GM18867 (cell line): ENCODE measurements around the gene LRRC27.
"Not testable (repeated sequence)": the region's sequence is repeated elsewhere in the genome, so short reads cannot be mapped to it uniquely, and the experiment has no call there.

Source experiments
- ATAC-seq: cut with Tn5 transposase; IDR thresholded peaks from one replicate; pipeline ENCODE4 v1.9.1; 2021; ENCODE audit warnings: mild to moderate bottlenecking, moderate library complexity; ENCODE audit not compliant: unreplicated experiment

The LRRC27 gene

DNA sequence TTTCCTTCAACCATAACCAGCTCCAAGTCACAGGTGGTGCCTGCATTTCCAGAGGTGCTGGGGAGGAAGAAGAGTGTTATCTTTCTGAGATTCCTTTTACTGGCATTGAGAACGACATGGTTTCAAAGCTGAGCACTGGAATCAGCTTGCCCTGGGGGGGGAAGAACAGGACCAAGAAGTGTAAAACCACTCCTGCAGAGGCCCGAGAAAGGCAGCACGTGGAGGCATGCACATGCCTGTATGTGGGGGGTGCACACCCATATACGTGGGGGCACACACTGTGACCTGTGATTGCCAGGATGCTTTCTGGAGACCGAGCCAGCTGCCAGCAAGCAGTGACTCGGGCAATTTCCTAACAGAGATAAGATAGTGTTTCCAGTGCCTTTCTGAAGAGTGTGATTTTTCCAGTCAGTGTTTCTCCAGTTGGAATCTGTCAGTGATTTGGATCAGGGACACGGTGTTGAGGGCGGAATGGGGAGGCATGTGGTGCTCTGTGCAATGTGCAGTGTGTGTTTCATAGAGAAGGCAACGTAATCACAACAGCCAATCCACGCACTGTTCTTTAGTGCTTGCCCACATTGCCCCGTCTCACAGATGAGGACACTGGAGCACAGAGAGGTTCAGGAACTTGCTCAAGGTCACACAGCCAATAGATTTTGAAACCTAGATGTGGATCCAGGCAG, 4.2 kb downstream of the LRRC27 start:
- no peak for ATAC-seq

DNA sequence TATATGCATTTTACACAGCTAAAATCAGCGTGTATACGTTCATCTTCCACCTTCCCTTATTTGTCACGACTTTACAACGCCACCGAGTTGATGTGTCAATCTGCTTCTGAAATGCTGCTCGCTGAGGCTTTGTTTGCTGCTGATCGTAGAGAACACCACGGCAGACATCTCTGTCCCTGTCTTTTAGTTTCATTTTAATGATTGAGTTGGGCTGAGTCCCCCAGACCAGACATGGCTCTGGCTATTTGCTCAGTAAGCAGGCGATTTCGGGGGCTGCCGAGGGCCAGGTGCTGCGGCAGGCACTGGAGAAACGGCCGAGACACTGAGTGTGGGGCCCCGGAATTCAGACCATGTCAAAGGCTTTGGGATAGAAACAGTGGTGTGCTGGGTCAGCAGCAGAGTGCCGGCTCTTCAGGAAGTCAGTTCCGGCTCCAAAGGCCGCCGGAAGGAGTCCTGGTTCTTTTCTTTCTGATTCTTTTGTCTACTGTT, 5.0 kb downstream of the LRRC27 start:
- ATAC-seq: no peak

- ATAC-seq: not testable (repeated sequence)
Measured at GRCh38 chr10:132337854-132338253, 5.9 kb downstream of the LRRC27 start.

DNA sequence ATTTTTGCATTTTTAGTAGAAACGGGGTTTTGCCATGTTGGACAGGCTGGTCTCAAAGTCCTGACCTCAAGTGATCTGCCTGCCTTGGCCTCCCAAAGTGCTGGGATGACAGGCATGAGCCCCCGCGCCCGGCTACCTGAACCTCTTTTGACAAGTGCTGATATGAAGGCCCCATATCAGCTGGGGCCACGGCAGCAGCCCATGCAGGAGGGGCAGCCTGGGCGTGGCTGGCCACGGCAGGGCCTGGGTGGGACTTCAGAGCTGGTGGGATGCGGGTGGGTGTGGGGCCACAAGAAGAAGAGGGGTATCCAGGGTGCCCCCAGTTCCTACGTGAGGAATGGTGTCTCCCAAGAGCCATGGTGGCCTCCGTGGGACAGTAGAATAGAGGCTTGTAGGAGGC, 6.9 kb downstream of the LRRC27 start:
- ATAC-seq: no peak

DNA sequence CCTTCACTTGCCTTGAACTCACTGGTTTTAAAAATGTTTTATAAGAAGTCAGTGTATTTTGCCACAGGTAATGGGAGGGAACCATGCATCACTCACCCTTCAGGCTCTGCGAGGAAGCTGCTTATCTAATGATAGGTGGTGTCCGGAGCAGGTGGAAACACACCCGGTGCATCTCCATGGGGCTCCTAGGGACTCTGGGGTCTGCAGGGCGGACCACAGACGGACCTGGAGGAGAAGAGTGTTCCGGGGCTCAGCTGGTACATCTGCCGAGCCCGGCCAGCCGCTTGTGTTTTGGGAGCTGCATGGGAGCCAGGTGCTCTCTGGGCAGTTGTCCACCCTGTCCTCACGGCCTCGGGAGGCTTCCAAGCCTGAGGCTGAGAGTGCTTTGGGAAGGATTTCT, 7.3 kb downstream of the LRRC27 start:
- no peak for ATAC-seq

GRCh38 chr10:132341017-132341416, 9.0 kb downstream of the LRRC27 start:
- no peak for ATAC-seq

- ATAC-seq: no peak
Measured at GRCh38 chr10:132341781-132342180, 9.8 kb downstream of the LRRC27 start.

- no peak for ATAC-seq
Measured at GRCh38 chr10:132342553-132342952, 10.6 kb downstream of the LRRC27 start.

- ATAC-seq: no peak
Measured at GRCh38 chr10:132344386-132344785, 12.4 kb downstream of the LRRC27 start.

- no peak for ATAC-seq
Measured at GRCh38 chr10:132345345-132345744, 13.4 kb downstream of the LRRC27 start.

GRCh38 chr10:132346806-132347205, 14.8 kb downstream of the LRRC27 start:
- no peak for ATAC-seq

DNA sequence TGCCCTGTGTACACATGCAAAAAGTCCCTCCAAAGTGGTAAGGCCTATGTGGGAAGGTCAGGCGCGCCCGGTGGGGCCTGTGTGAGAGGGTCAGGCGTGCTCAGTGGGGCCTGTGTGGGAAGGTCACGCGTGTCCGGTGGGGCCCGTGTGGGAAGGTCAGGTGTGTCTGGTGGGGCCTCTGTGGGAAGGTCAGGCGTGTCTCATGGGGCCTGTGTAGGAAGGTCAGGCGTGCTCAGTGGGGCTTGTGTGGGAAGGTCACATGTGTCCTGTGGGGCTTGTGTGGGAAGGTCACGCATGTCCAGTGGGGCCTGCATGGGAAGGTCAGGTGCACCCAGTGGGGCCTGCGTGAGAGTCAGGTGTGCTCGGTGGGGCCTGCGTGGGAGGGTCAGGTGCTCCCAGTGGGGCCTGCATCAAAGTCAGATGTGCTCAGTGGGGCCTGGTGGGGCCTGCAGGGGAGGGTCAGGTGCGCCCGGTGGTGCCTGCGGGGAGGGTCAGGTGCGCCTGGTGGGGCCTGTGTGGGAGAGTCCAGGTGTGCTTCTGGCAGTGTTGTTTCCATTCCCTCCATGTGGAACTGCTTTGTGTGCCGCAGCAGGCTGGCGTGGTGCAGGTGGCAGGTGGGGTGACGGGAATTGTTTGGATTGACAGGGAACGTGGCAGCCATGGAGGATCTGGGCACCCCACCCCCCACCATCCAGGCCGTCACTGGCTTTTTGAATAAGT, 15.4 kb downstream of the LRRC27 start:
- no peak for ATAC-seq

- no peak for ATAC-seq
Measured at GRCh38 chr10:132347931-132348267, 15.9 kb downstream of the LRRC27 start.

DNA sequence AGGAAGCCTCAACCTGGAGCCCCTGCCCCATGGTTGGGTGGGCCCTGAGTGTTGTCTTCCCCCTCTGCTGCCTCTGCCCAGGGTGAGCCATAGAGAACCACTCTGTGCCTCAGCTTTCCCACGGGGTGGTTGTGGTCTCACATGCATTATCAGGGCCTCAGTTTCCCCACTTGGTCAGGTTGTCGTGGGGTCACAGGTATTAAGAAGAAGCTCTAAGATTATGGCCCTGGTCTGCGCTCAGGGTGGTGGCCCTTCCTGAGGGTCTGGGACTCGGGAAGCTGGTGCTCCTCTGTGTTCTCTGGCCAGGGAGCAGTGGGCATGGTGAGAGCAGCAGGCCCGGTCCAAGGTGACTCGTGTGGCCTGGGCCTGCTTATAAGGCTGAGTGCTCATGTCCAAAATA, 17.8 kb downstream of the LRRC27 start:
- no peak for ATAC-seq

GRCh38 chr10:132350391-132350790, 18.4 kb downstream of the LRRC27 start:
- no peak for ATAC-seq

GRCh38 chr10:132350946-132351345, 19.0 kb downstream of the LRRC27 start:
- no peak for ATAC-seq

DNA sequence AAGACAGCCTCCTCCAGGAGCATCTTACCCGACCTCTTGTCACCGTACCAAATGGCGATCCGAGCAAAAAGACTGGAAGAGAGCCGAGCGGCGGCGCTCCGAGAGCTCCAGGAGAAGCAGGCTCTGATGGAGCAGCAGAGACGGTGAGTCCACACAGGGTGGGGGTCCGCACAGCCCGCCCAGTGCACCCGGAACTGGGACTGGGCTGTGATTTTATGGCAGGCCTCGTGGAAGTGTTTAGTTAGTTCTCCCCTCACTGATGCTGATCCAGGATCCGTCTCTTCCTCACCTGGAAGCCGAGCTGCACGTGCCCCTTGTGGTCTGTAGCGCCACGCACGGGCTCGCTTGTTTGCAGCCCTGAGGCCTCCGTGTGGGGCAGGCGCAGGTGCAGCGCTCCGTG, 19.6 kb downstream of the LRRC27 start:
- no peak for ATAC-seq

- peak; percentile 70 for ATAC-seq
Measured at GRCh38 chr10:132352462-132353308, 20.7 kb downstream of the LRRC27 start.

DNA sequence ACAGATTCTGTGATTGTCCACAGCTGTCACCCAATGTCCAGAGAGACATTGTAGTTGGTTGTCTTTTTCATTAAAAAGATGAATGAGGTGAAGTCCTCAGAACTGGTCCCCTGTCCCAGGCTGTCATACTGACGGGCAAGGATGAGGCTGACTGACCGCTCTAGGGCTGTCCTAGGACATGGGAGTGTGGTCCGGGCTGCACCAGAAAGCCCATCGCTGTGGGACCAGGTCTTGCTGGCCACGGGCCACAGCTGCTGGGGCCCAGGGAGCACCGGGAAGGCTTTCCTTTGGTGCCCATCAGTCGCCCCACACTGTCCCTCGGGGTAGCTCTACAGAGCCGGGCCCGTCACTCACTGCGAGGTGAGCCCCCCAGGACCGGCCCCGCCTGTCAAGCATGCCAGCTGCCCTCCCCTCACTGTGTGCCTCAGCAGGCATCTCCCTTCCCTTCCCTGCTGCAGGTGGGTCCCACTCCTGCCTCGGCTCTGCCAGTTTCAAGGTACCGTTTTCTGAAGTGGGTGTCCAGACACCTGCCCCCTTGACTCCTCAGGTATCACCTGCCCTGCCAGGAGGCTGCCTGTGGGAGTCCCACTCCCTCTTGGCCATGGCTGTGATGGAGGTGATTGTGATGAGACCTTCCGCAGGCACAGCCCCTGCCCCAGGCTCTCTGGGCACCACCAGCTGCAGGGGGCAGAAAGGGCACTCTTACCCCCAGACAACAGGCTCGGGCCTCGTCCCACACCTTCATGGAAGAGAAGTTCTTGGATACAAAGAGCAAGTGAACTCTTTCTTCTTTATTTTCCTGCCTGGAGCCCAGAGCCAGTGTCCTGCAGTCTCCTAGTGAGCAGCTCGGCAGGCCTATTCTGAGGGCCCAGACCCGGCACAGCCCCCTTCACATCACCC, 21.7 kb downstream of the LRRC27 start:
- ATAC-seq: no peak

DNA sequence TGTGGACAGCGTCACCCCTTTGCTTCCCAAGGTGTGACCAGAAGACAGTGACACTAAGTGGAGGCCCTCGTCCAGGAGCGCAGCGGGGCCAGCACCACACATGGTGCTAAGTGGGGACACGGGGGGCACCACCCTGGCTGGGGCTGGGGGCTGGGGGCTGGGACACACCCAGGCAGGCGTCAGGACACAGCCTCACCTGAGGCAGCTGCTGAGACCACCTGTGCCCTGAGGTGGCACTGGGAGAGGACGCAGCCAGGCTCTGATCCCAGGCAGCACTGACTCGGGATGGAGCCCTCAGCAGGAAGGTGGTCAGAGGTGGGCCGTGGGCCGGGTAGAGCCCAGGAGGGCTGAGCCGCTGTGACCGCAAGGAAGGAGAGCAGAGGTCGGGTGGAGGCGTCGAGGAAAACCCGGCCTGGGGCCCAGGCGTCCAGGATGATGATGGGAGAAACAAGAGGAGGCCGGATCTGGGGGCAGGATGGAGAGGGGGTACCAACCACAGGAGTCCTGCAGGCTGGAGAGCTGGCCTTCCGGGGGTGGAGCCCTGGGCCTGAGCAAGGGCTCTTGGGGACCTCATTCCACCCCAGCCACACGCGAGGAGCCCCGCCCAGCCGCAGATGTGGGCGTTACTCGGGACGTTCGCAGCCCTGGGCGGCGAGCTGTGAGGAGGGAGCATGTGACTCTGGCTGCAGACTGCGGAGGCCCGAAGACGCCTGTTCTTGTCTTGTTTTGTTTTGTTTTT, 22.5 kb downstream of the LRRC27 start:
- ATAC-seq: no peak
